Cerebellar nuclear complex (tissue), 1 donor: ENCODE data around the gene SRCIN1.
A peak's percentile ranks its signal among the peaks of the same experiment; 100 is the strongest.

Experiments used
- DNase-seq, 2 experiments: peaks; one replicate each; lab custom pipeline; 2025; lab: John Stamatoyannopoulos, UW

The SRCIN1 gene

GRCh38 chr17:38617967-38618760 lies 12.4 kb upstream of the SRCIN1 start:
- no peak for DNase-seq

- DNase-seq, result no peak
These were observed 11.5 kb upstream of the SRCIN1 start for GRCh38 chr17:38617074-38617860.

- no peak for DNase-seq
These were observed 10.6 kb upstream of the SRCIN1 start for GRCh38 chr17:38616361-38616760.

GRCh38 chr17:38613981-38614779 lies 8.4 kb upstream of the SRCIN1 start:
- DNase-seq, result no peak

- DNase-seq, result no peak
These were observed 7.8 kb upstream of the SRCIN1 start for GRCh38 chr17:38613525-38613980.

- DNase-seq, result no peak
These were observed 6.2 kb upstream of the SRCIN1 start for GRCh38 chr17:38611872-38612376.

GRCh38 chr17:38611070-38611786 lies 5.5 kb upstream of the SRCIN1 start:
- DNase-seq, result no peak

- DNase-seq, result no peak
These were observed 3.7 kb upstream of the SRCIN1 start for GRCh38 chr17:38609280-38610031.

GRCh38 chr17:38608648-38609047 lies 2.9 kb upstream of the SRCIN1 start:
- no peak for DNase-seq

GRCh38 chr17:38606646-38607611 lies 1.2 kb upstream of the SRCIN1 start:
- DNase-seq, result peak in 1 of 2 experiments; percentile 78

GRCh38 chr17:38605411-38605840 lies 326 bp downstream of the SRCIN1 start:
- DNase-seq, result no peak

- peak in 1 of 2 experiments; percentile 27 for DNase-seq
These were observed 1.0 kb downstream of the SRCIN1 start for GRCh38 chr17:38604479-38605403.

- DNase-seq, result no peak
These were observed 1.8 kb downstream of the SRCIN1 start for GRCh38 chr17:38603786-38604478.

- DNase-seq, result no peak
These were observed 2.6 kb downstream of the SRCIN1 start for GRCh38 chr17:38602956-38603785.

- no peak for DNase-seq
These were observed 3.3 kb downstream of the SRCIN1 start for GRCh38 chr17:38602453-38602852.

- no peak for DNase-seq
These were observed 4.0 kb downstream of the SRCIN1 start for GRCh38 chr17:38601539-38602351.
